Kidney glomerular epithelial cell (primary cell): ENCODE measurements around the gene SELENOV.
A peak's percentile ranks its signal among the peaks of the same experiment; 100 is the strongest.
"Not testable (repeated sequence)": the region's sequence is repeated elsewhere in the genome, so short reads cannot be mapped to it uniquely, and the experiment has no call there.

Experiments
- DNase-seq: peaks from one replicate; lab custom pipeline; 2025; lab: John Stamatoyannopoulos, UW

The SELENOV gene, protein sequence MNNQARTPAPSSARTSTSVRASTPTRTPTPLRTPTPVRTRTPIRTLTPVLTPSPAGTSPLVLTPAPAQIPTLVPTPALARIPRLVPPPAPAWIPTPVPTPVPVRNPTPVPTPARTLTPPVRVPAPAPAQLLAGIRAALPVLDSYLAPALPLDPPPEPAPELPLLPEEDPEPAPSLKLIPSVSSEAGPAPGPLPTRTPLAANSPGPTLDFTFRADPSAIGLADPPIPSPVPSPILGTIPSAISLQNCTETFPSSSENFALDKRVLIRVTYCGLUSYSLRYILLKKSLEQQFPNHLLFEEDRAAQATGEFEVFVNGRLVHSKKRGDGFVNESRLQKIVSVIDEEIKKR

DNA sequence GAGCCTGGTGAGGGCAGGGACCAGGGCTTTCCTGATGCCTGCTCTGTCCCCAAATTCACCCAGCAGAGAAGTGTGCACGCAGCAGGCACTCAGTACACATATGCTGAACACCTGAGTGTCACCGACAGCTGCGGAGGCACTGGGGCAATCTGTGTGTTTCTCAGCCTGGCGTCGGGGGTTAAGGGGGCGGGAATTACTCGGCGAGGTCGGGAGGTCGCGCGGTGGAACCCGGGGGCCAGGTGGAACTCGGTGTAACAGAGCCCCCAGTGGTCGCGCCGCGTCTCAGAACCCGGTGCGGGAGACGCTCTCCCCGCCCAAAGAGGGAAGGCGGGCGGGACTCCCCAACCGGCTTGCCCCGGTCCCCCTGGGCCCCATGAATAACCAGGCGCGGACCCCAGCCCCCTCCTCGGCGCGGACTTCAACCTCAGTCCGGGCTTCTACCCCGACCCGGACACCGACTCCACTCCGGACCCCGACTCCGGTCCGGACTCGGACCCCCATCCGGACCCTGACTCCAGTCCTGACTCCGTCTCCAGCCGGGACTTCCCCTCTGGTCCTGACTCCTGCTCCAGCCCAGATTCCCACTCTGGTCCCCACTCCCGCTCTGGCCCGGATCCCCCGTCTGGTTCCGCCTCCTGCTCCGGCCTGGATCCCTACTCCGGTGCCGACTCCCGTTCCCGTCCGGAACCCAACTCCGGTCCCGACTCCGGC is at the start of gene SELENOV:
SELENOV (plus strand) TSS at position 300 of the 711 bp plus-strand sequence; CDS start at position 374, 74 bp downstream.
- no peak for DNase-seq

DNA sequence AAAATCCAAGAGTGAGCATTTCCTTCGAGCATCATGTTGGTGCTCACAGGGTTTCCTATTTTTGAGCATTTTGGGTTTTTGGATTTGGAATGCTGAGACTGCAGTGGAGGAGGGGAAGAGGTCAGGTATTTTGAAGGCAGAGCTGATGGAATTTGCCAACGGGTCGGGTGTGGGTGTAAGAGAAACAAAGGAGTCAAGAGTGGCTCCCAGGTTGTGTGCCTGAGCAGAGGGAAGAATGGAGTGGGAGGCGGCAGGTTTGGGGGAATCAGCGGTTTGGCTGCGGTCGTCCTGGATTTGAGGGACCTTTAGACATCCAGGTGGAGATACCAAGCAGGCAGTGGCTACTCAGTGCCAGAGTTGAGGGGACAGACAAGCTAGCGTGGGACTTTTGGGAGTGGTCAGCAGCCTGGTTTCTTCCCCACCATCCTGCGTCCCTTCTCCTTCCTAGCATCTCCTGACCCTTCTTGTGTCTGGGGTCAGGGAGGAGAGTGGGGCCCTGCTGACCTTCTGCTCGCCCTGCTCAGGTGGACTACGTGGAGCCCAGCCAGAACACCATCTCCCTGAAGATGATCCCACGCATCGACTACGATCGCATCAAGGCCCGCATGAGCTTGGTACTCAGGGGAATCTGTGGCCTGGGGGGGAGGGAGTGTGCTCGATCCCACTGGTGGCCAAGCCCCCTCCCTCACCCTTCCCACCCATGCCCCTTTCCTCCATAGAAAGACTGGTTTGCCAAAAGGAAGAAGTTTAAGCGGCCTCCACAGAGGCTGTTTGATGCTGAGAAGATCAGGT is 48.8 kb upstream of the SELENOV start:
- DNase-seq = no peak

DNA sequence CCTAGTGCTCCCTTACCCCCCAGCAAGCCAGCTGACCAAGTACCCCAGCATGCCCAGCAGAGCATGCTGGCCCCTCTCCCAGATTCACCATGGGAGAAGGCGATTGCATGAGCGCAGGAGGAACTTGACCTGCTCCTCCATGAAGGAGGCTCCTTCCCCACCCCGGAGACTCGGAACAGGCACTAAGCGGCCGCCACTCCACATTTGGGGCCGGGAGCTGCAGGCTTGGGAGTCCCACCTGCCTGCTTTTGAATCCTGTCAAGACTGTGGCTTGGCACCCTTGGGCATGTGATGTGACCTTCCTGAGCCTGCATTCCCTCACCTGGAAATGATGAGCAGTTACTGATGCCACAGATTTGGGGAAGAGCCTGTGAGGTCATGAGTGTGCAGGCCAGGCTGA is 47.0 kb upstream of the SELENOV start:
- no peak for DNase-seq

DNA sequence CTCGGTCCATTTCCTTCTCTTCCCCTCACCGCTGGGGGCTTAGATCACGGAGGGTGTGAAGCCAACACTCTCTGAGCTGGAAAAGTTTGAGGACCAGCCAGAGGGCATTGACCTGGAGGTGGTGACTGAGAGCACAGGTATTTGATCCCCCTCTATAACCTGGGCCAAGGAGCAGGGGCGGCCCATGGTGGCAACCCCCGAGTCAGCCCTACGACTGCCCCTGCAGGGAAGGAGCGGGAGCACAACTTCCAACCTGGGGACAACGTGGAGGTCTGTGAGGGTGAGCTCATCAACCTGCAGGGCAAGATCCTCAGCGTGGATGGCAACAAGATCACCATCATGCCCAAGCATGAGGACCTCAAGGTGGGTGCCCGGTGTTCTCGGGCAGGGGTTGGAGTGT is 45.9 kb upstream of the SELENOV start:
- no peak for DNase-seq

DNA sequence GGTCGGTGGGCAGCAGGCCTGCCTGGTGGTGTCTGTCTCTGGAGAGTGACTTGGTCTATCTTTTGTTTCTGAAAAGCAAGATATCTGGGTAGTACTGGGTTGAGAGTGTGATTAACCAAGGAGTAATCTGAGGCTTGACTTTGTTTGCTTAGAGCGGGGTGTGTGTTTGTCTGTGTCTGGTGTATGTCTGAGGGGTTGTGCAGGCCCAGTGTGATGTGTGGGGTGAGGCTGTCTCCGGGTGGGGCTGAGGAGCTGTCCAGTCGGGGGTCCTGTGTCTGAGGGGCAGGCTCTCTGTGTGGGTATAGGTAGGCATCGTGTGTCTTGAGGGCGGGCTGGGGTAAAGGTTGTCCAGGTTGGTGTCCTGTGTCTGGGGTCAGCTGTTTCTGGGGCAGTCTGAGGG is 45.4 kb upstream of the SELENOV start:
- DNase-seq = no peak

DNA sequence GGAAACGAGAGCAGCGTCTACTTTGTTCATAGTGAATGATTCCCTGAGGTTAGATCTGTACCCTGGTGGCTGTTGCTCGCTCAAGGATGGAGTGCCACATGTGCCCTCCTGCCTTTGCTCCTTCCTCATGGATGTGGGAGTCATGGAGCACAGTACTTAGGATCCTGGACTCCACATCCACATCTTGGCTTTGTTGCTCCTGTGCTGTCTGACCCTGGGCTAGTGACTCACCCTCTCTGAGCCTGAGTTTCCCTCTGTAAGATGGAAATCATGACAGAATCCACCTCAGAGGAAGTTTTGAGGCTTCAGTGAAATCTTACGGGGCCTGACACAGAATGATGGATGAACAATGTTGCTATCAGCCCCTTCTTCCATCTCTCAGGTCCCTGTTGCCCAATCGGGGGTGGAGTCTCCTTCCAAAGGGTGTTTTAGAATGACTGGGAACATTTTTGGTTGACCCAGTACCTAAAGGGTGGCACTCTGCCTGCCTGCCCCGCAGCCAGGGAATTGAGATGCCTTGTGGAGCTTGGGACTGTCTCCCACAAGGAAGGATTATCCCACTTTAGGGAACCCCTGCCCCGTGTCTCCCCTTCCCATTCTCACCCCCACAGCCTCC is 44.1 kb upstream of the SELENOV start:
- DNase-seq = no peak

DNA sequence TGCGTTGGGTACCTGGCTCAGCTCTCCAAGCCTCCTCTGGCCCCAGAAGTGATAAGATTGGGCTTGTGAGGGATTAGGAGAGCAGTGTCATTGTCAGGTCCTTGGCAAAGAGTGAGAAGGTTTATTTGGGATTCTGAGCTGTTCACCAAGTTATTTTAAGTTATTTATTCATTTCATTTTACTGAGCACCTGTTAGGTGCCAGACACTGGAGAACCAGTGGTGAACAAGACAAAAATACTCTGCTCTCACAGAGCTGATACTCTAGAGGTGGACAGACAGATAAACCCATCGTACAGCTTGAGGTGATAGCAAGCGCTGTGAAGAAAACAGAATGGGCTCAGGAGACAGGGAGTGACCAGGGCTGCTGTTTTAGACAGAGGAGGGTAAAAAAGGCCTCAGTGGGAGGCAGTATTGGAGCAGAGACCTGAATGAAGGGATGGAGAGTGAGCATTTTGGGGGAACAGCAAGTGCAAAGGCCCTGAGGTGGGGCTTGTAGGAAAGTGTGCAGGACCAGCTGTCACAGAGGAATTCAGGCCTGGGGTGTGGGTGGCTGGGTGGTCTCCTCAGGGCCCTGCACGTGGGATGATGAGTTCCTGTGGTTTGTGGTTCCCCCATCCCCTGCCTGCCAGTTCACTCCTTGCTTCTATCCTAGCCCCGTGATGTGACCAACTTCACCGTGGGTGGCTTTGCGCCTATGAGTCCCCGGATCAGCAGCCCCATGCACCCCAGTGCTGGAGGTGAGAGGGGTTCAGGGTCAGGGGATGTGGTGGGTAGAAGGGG is 43.0 kb upstream of the SELENOV start:
- DNase-seq = no peak

DNA sequence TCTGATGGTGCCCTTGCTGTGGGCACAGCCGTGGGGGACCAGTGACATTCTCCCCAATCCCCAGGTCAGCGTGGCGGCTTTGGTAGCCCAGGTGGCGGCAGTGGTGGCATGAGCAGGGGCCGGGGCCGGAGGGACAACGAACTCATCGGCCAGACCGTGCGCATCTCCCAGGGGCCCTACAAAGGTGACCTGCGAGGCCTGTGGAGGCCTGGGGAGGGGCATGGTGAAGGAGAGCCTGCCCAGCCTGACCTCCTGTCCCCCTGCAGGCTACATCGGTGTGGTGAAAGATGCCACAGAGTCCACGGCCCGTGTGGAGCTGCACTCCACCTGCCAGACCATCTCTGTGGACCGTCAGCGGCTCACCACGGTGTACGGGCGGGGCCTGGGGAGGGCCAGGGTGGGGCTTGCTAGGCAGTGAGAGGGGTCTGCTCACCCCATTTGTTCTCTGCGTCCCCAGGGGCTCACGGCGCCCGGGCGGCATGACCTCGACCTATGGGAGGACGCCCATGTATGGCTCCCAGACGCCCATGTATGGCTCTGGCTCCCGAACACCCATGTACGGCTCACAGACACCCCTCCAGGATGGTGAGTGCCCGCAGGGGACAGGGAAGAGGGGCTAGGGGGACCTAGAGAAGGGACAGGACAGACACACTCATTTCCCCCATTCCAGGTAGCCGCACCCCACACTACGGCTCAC is 42.0 kb upstream of the SELENOV start:
- DNase-seq = no peak

DNA sequence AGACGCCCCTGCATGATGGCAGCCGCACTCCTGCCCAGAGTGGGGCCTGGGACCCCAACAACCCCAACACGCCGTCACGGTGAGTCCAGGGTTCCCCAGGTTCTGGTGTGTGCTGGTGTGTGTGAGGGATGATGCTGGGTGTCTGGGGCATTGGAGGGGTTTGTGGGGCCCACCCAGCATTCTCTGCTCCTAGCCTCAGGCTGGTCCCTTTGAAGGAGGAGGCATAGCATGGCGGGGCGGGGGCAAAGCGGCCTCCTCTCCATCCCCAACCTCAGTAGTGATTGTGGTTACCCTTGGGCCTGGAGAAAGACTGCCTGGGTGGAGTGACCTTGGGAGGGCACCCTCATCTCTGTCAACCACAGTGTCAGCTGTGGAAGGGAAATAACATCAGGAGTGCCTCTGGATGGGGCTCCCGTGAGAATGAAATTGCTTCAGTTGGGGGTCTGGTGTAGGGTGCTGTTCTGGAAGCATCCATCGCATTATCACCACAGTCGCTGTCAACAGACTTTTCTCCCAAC is 41.4 kb upstream of the SELENOV start:
- DNase-seq = no peak

DNA sequence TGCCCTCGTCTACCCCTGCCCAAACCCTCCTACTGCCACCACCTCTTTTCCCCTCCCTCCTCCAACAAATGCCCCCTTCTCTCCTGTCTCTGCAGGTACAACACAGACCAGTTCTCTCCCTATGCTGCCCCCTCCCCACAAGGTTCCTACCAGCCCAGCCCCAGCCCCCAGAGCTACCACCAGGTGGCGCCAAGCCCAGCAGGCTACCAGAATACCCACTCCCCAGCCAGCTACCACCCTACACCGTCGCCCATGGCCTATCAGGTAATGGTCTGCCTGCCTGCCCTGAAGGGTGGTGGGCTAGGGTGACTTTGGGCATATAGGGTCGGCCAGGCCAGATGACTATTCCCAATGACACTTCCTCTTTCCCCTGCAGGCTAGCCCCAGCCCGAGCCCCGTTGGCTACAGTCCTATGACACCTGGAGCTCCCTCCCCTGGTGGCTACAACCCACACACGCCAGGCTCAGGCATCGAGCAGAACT is 40.8 kb upstream of the SELENOV start:
- no peak for DNase-seq

DNA sequence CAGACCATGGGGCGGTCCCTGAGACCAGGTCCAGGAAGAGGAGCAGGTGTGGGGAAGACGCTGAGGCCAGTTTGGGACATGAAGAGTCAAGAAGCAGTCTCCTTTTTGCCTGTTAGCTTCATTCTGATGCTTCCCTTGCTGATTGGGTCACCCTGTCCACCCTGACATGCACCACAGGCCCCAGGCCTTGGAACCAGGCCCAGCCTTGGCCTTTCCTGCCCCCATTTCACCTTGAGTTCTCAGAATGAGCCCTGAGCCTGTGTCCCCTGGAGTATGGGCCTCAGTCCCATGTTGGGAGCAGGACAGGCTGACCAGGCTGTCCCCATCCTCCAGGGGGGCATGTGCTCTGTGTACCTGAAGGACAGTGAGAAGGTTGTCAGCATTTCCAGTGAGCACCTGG is 39.2 kb upstream of the SELENOV start:
- DNase-seq = no peak

DNA sequence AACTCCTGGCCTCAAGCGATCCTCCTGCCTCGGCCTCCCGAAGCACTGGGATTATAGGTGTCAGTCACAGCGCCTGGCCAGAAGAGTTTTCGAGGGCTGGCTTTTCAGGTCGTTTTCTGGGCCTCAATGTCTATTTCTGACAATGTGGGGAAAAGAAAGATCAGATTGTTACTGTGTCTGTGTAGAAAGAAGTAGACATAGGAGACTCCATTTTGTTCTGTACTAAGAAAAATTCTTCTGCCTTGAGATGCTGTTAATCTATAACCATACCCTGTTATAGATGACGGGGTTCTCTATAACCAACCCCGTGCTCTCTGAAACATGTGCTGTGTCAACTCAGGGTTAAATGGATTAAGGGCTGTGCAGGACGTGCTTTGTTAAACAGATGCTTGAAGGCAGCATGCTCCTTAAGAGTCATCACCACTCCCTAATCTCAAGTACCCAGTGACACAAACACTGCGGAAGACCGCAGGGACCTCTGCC is 35.6 kb upstream of the SELENOV start:
- not testable (repeated sequence) for DNase-seq

DNA sequence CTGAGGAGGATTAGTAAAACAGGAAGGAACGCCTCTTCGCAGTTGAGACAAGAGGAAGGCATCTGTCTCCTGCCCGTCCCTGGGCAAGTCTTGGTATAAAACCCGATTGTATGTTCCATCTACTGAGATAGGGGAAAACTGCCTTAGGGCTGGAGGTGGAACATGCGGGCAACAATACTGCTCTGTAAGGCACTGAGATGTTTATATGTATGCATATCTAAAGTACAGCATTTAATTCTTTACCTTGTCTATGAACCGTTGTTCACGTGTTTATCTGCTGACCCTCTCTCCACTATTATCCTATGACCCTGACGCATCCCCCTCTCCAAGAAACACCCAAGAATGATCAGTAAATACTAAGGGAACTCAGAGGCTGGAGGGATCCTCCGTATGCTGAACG is 35.0 kb upstream of the SELENOV start:
- no peak for DNase-seq

DNA sequence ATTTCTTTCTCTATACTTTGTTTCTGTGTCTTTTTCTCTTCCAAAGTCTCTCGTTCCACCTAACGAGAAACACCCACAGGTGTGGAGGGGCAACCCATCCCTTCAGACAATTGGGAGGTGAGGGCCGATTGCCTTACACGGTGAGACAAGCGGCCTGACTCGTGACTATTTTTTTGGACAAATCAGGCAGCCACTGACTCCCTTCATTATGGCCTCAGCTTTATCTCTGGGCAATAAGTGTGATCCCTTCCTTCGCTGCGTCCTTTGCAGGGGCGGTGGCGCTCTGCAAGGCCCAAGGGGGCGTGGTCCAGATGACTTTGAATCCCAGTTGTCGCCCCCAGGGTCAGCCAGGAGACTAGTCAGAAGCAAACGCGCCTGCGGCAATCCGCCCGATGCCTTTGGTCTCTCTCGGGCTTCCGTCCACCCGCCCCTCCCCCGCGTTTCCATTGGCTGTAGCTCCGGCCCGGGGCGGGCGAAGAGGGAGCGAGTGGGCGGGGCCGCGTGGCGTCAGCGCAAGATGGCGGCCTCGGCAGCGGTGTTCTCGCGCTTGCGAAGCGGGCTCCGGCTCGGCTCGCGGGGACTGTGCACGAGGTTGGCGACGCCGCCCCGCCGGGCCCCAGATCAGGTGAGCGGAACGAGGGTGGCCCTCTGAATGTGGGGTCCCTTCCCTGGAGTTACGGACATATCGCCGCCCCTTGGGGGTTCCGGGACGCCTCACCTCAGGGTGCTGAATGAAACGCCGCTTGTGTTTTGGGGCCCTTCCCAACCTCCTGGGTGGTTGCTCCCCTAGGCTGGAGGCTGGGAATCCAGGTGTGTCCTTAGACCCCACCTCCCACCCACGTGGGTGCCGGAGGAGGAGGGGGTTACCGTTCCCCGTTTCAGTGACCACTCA is 34.4 kb upstream of the SELENOV start, which contains the start of gene TIMM50:
TIMM50 (plus strand) TSS at position 502 of the 892 bp plus-strand sequence; CDS start at position 518, 16 bp downstream.
- peak; percentile 91 for DNase-seq

DNA sequence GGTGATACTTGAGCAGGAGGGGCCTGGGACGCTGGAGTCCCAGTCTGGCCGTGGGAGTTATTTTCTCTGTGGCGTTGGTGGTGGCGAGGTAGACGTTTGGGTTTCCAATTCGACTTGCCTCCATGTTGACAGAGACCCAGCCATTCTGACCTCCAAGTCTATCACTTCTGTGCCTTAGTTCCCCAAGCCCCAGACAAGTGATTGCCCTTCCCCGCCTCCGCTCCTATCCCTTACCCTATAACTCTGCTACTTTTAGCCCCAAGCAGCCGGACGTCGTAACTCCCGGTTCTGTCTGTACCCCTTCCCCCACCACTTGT is 33.8 kb upstream of the SELENOV start:
- DNase-seq = no peak

DNA sequence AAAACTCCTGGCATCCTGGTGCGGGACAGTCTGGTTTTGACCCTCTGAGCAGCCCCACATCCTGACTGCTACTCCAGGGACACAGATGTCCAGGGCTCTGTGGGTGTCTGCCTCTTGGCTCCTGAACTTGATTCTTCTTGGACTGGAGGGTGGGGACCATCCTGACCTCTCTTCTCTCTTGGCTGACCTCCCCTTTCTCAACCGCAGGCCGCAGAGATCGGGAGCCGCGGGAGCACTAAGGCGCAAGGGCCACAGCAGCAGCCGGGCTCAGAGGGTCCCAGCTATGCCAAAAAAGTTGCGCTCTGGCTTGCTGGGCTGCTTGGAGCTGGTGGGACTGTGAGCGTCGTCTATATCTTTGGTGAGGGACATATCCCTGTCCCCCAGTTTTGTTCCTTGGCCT is 33.3 kb upstream of the SELENOV start:
- no peak for DNase-seq

DNA sequence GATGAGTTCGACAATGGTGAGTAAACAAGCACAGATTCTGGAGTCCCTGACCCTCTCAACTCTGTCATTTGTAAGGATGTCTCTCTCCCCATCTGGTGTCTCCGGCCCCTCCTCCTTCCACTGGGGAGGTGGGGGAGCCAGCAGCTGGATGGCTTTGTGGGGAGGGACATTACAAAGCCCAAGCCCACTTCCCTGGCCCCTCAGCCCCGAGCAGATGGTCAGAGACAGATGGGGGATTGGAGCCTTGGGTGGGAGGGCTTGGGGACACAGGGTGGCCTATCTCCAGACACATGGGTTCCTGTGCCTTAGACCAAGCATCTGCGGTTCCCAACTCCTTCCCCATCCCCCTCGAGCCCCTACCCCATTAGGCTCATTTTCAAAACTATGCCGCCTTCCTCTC is 31.8 kb upstream of the SELENOV start:
- no peak for DNase-seq

DNA sequence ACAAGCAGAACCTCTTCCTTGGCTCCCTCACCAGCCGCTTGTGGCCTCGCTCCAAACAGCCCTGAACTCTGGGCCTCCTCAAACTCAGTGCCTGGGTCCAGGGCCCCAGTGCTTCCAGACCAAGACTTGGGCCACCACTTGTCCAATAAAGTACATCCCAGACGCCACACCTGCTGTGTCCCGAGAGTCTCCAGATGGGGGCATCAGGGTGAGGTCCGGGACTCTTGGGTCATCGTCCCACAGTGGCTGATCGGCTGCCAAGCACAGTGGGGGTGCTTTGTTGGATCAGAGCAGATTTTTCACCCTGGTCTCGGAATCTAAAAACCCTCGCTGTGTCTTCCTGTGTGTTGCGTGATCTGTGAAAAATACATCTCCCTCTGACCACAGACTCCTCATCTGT is 25.2 kb upstream of the SELENOV start:
- DNase-seq = no peak

DNA sequence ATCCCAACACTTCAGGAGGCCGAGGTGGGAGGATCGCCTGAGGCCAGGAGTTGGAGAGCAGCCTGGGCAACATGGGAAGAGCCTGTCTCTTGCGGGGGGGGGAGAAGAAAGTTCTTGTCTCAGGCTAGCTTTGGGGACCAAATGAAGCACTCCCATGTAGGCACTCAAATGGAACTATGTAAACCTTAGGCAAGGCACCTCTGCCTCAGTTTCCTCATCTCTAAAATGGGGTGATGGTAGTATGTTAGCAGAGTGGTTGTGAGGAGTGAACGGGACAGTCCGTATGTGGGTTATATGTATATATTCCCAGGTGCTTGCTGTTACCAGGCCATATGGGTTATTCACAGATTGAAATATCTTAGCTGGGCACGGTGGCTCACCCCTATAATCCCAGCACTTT is 22.7 kb upstream of the SELENOV start:
- no peak for DNase-seq
